T-helper 2 cell treated with Interferon-gamma antibody and Interleukin-4, amounts not matched to agents 5 μg/mL and 100 μg/mL, for 36 hours (primary cell): ENCODE measurements around the gene SMURF1.

Source experiments
- DNase-seq: peaks from one replicate; pipeline ENCODE4 v3.0.0; 2021; ENCODE audit warnings: low spot score
- H3K27ac Mint-ChIP-seq: one replicate; pipeline ENCODE4 v1.8.0; 2021; ENCODE audit warnings: mild to moderate bottlenecking, mixed read lengths
- H3K27me3 Mint-ChIP-seq: one replicate; pipeline ENCODE4 v1.8.0; 2021; ENCODE audit warnings: low read depth, mixed read lengths
- H3K36me3 Mint-ChIP-seq: one replicate; pipeline ENCODE4 v1.8.0; 2021; ENCODE audit warnings: low read depth, mixed read lengths
- H3K4me1 Mint-ChIP-seq: one replicate; pipeline ENCODE4 v1.8.0; 2021; ENCODE audit warnings: low read depth, mixed read lengths
- H3K4me3 Mint-ChIP-seq: one replicate; pipeline ENCODE4 v1.8.0; 2022; ENCODE audit warnings: mild to moderate bottlenecking, moderate library complexity, mixed read lengths
- H3K9me3 Mint-ChIP-seq: one replicate; pipeline ENCODE4 v1.8.0; 2021; ENCODE audit warnings: mixed read lengths

Gene SMURF1

GRCh38 chr7:99121496-99122021 is 22.3 kb downstream of the SMURF1 start:
- H3K27me3 Mint-ChIP-seq, result no peaks in the 10 kb centered on the region

GRCh38 chr7:99120916-99121315 is 23.0 kb downstream of the SMURF1 start:
- peaks cover 9% of the 10 kb centered on the region for H3K4me1 Mint-ChIP-seq
- no peak overlapping the region for H3K4me3 Mint-ChIP-seq
- peaks cover 22% of the 10 kb centered on the region for H3K9me3 Mint-ChIP-seq
- H3K27me3 Mint-ChIP-seq, result no peaks in the 10 kb centered on the region
- DNase-seq, result no peak
- no peak overlapping the region for H3K27ac Mint-ChIP-seq
- peaks cover 25% of the 10 kb centered on the region for H3K36me3 Mint-ChIP-seq

More at GRCh38 chr7:99121496-99122021, 22.3 kb downstream of the SMURF1 start:
- no peak for DNase-seq
- peaks cover 9% of the 10 kb centered on the region for H3K4me1 Mint-ChIP-seq
- peaks cover 23% of the 10 kb centered on the region for H3K36me3 Mint-ChIP-seq
- peaks cover 18% of the 10 kb centered on the region for H3K9me3 Mint-ChIP-seq
- no peak overlapping the region for H3K4me3 Mint-ChIP-seq
- H3K27ac Mint-ChIP-seq, result no peak overlapping the region

- Mint-ChIP-seq H3K36me3 (peaks cover 25% of the 10 kb centered on the region), H3K4me1 (peaks cover 11% of the 10 kb centered on the region), H3K9me3 (peaks cover 22% of the 10 kb centered on the region), H3K4me3 (no peak overlapping the region), H3K27me3 (no peaks in the 10 kb centered on the region), H3K27ac (no peak overlapping the region)
- DNase-seq, result no peak
These were observed 23.4 kb downstream of the SMURF1 start for GRCh38 chr7:99120501-99120900.

GRCh38 chr7:99118077-99118476 is 25.8 kb downstream of the SMURF1 start:
- Mint-ChIP-seq H3K4me1 (peaks cover 8% of the 10 kb centered on the region), H3K9me3 (peaks cover 25% of the 10 kb centered on the region), H3K27ac (no peak overlapping the region), H3K36me3 (peaks cover 29% of the 10 kb centered on the region), H3K4me3 (no peak overlapping the region), H3K27me3 (no peaks in the 10 kb centered on the region)
- no peak for DNase-seq

- no peaks in the 10 kb centered on the region for H3K27me3 Mint-ChIP-seq
- H3K9me3 Mint-ChIP-seq, result peaks cover 26% of the 10 kb centered on the region
- H3K4me1 Mint-ChIP-seq, result peaks cover 20% of the 10 kb centered on the region
- no peak overlapping the region for H3K27ac Mint-ChIP-seq
- no peak for DNase-seq
- no peak overlapping the region for H3K4me3 Mint-ChIP-seq
- H3K36me3 Mint-ChIP-seq, result peaks cover 27% of the 10 kb centered on the region
These were observed 27.8 kb downstream of the SMURF1 start for GRCh38 chr7:99116144-99116543.

GRCh38 chr7:99115379-99115778 is 28.5 kb downstream of the SMURF1 start:
- H3K27ac Mint-ChIP-seq, result no peak overlapping the region
- peaks cover 24% of the 10 kb centered on the region for H3K36me3 Mint-ChIP-seq
- H3K4me3 Mint-ChIP-seq, result no peak overlapping the region
- no peaks in the 10 kb centered on the region for H3K27me3 Mint-ChIP-seq
- peaks cover 24% of the 10 kb centered on the region for H3K9me3 Mint-ChIP-seq
- peaks cover 19% of the 10 kb centered on the region for H3K4me1 Mint-ChIP-seq
- DNase-seq, result no peak

- H3K36me3 Mint-ChIP-seq, result peaks cover 11% of the 10 kb centered on the region
These were observed 30.9 kb downstream of the SMURF1 start for GRCh38 chr7:99112979-99113378.

GRCh38 chr7:99112097-99112496 is 31.8 kb downstream of the SMURF1 start:
- Mint-ChIP-seq H3K4me3 (no peak overlapping the region), H3K27me3 (no peaks in the 10 kb centered on the region), H3K27ac (no peak overlapping the region), H3K36me3 (peaks cover 9% of the 10 kb centered on the region), H3K9me3 (peaks cover 13% of the 10 kb centered on the region), H3K4me1 (peaks cover 26% of the 10 kb centered on the region)
- no peak for DNase-seq

More at GRCh38 chr7:99112979-99113378, 30.9 kb downstream of the SMURF1 start:
- Mint-ChIP-seq H3K9me3 (peaks cover 15% of the 10 kb centered on the region), H3K4me1 (peaks cover 26% of the 10 kb centered on the region), H3K27ac (no peak overlapping the region), H3K27me3 (no peaks in the 10 kb centered on the region), H3K4me3 (no peak overlapping the region)
- no peak for DNase-seq

- Mint-ChIP-seq H3K4me3 (no peak overlapping the region), H3K9me3 (peaks cover 9% of the 10 kb centered on the region), H3K4me1 (peaks cover 26% of the 10 kb centered on the region), H3K27me3 (no peaks in the 10 kb centered on the region), H3K27ac (no peak overlapping the region), H3K36me3 (peaks cover 7% of the 10 kb centered on the region)
- no peak for DNase-seq
These were observed 32.3 kb downstream of the SMURF1 start for GRCh38 chr7:99111591-99111990.

GRCh38 chr7:99109108-99110051 is 34.5 kb downstream of the SMURF1 start:
- H3K27me3 Mint-ChIP-seq, result no peaks in the 10 kb centered on the region
- no peak for DNase-seq
- no peak overlapping the region for H3K4me3 Mint-ChIP-seq
- H3K36me3 Mint-ChIP-seq, result peaks cover 5% of the 10 kb centered on the region
- H3K9me3 Mint-ChIP-seq, result peaks cover 5% of the 10 kb centered on the region
- H3K4me1 Mint-ChIP-seq, result peaks cover 22% of the 10 kb centered on the region
- no peak overlapping the region for H3K27ac Mint-ChIP-seq

GRCh38 chr7:99108613-99109012 is 35.3 kb downstream of the SMURF1 start:
- peaks cover 5% of the 10 kb centered on the region for H3K9me3 Mint-ChIP-seq

GRCh38 chr7:99106821-99107241 is 37.1 kb downstream of the SMURF1 start:
- Mint-ChIP-seq H3K9me3 (no peaks in the 10 kb centered on the region), H3K27ac (no peak overlapping the region), H3K27me3 (no peaks in the 10 kb centered on the region), H3K4me3 (no peak overlapping the region), H3K4me1 (peaks cover 23% of the 10 kb centered on the region), H3K36me3 (peaks cover 2% of the 10 kb centered on the region)
- no peak for DNase-seq

More at GRCh38 chr7:99108613-99109012, 35.3 kb downstream of the SMURF1 start:
- no peak overlapping the region for H3K4me3 Mint-ChIP-seq
- peaks cover 6% of the 10 kb centered on the region for H3K36me3 Mint-ChIP-seq
- no peak overlapping the region for H3K27ac Mint-ChIP-seq
- no peak for DNase-seq
- H3K4me1 Mint-ChIP-seq, result peaks cover 24% of the 10 kb centered on the region
- no peaks in the 10 kb centered on the region for H3K27me3 Mint-ChIP-seq

- no peaks in the 10 kb centered on the region for H3K27me3 Mint-ChIP-seq
- no peaks in the 10 kb centered on the region for H3K9me3 Mint-ChIP-seq
- no peak overlapping the region for H3K4me3 Mint-ChIP-seq
- no peak overlapping the region for H3K27ac Mint-ChIP-seq
- DNase-seq, result no peak
- peaks cover 18% of the 10 kb centered on the region for H3K4me1 Mint-ChIP-seq
- H3K36me3 Mint-ChIP-seq, result peaks cover 2% of the 10 kb centered on the region
These were observed 37.5 kb downstream of the SMURF1 start for GRCh38 chr7:99106411-99106810.

- Mint-ChIP-seq H3K27me3 (no peaks in the 10 kb centered on the region), H3K4me1 (peaks cover 18% of the 10 kb centered on the region), H3K36me3 (peaks cover 3% of the 10 kb centered on the region), H3K27ac (no peak overlapping the region), H3K9me3 (peaks cover under 1% of the 10 kb centered on the region), H3K4me3 (no peak overlapping the region)
- DNase-seq, result no peak
These were observed 38.2 kb downstream of the SMURF1 start for GRCh38 chr7:99105756-99106155.
